Hematopoietic multipotent progenitor cell treated with erythropoietin and hydrocortisone succinate and interleukin-3 and kit ligand, for 6 days (in vitro differentiated cells): Measurements from ENCODE around the gene SLC12A4.

Source experiments
- DNase-seq: peaks from one replicate; pipeline ENCODE4 v3.0.0-alpha.2; 2015

SLC12A4 gene

GRCh38 chr16:67962135-67962534, 6.3 kb downstream of the SLC12A4 start:
- DNase-seq: no peak

GRCh38 chr16:67961551-67961957, 6.9 kb downstream of the SLC12A4 start:
- no peak for DNase-seq

- no peak for DNase-seq
These were observed 8.7 kb downstream of the SLC12A4 start for GRCh38 chr16:67959536-67960329.

GRCh38 chr16:67957622-67958021, 10.8 kb downstream of the SLC12A4 start:
- no peak for DNase-seq

- DNase-seq: no peak
These were observed 13.8 kb downstream of the SLC12A4 start for GRCh38 chr16:67954421-67955196.

GRCh38 chr16:67953641-67954375, 14.6 kb downstream of the SLC12A4 start:
- no peak for DNase-seq

GRCh38 chr16:67951485-67951884, 17.0 kb downstream of the SLC12A4 start:
- no peak for DNase-seq

GRCh38 chr16:67950335-67950843, 18.0 kb downstream of the SLC12A4 start:
- no peak for DNase-seq

GRCh38 chr16:67949645-67950044, 18.8 kb downstream of the SLC12A4 start:
- no peak for DNase-seq

- DNase-seq: no peak
These were observed 20.4 kb downstream of the SLC12A4 start for GRCh38 chr16:67948015-67948414.

GRCh38 chr16:67946966-67947558, 21.4 kb downstream of the SLC12A4 start:
- no peak for DNase-seq

- DNase-seq: no peak
These were observed 22.3 kb downstream of the SLC12A4 start for GRCh38 chr16:67946128-67946569.

- DNase-seq: no peak
These were observed 23.0 kb downstream of the SLC12A4 start for GRCh38 chr16:67945392-67945933.

- DNase-seq: no peak
These were observed 23.6 kb downstream of the SLC12A4 start for GRCh38 chr16:67944690-67945391.

GRCh38 chr16:67943619-67944504, 24.6 kb downstream of the SLC12A4 start, which contains the start of gene LCAT:
TSS of gene LCAT (minus strand) at chr16:67944120. CDS start at chr16:67944101, 19 bp downstream.
- no peak for DNase-seq

GRCh38 chr16:67943256-67943618, 25.2 kb downstream of the SLC12A4 start:
- DNase-seq: no peak

GRCh38 chr16:67942510-67943255, 25.8 kb downstream of the SLC12A4 start:
- DNase-seq: no peak

GRCh38 chr16:67942200-67942509, 26.3 kb downstream of the SLC12A4 start:
- peak; percentile 76 for DNase-seq

GRCh38 chr16:67941469-67942199, 26.8 kb downstream of the SLC12A4 start:
- DNase-seq: peak; percentile 31
